Spinal cord (tissue), 10 donors: ENCODE results near the gene ZBTB34. TPM values are rescaled to one million over a fixed set of nuclear protein-coding genes. Genes with fewer than 3 reads are reported as not detected.

Experiments used
- DNase-seq, 6 donors: peaks; one replicate each; pipeline versions ENCODE4 v3.0.0 to v3.0.0-alpha.2; 2013 to 2015; ENCODE audit warnings: low spot score in 6 of 6, low read depth in 4 of 6
- H3K27ac ChIP-seq: one replicate; pipeline ENCODE4 v1.5.1; 2013; ENCODE audit warnings: low read depth, low read length, control low read depth
- H3K27me3 ChIP-seq: one replicate; pipeline ENCODE4 v1.6.1; 2013; ENCODE audit warnings: low read length; ENCODE audit not compliant: control insufficient read depth, insufficient read depth
- H3K36me3 ChIP-seq: one replicate; pipeline ENCODE4 v1.6.1; 2013; ENCODE audit warnings: low read length; ENCODE audit not compliant: control insufficient read depth, insufficient read depth
- H3K4me1 ChIP-seq: one replicate; pipeline ENCODE4 v1.6.1; 2013; ENCODE audit warnings: low read length; ENCODE audit not compliant: control insufficient read depth, insufficient read depth
- H3K4me3 ChIP-seq: one replicate; pipeline ENCODE4 v1.5.1; 2013; ENCODE audit warnings: low read depth, low read length, control low read depth
- H3K9me3 ChIP-seq: one replicate; pipeline ENCODE4 v1.6.1; 2013; ENCODE audit warnings: low read length; ENCODE audit not compliant: control insufficient read depth, insufficient read depth
- WGBS: methylation state at CpG from one replicate; pipeline ENCODE4 v1.1.5; 2013; ENCODE audit warnings: missing lambda C conversion rate; ENCODE audit not compliant: insufficient coverage; 5-methylcytosine and 5-hydroxymethylcytosine counted together
- polyA plus RNA-seq, 2 donors: library from polyadenylated mRNA; unstranded; fragments of 120-200 nt; gene quantifications; one replicate each; pipeline ENCODE4 v1.2.1, GENCODE V29; 2013; ENCODE audit not compliant: insufficient read length in 2 of 2
- total RNA-seq, 2 donors: library from RNA; depleted of rRNA in 1 of 2; stranded (reverse); fragments of 120-200 nt in 1 of 2; fragments of >200 nt in 1 of 2; gene quantifications; one replicate each; pipeline versions ENCODE4 v1.2.3 to v1.2.4, GENCODE V29; 2013 to 2014
- donor health status: healthy.

Gene ZBTB34
- total and polyA plus RNA-seq, 4 donors: 11.8 to 24.5 (median 14.9) TPM

DNA sequence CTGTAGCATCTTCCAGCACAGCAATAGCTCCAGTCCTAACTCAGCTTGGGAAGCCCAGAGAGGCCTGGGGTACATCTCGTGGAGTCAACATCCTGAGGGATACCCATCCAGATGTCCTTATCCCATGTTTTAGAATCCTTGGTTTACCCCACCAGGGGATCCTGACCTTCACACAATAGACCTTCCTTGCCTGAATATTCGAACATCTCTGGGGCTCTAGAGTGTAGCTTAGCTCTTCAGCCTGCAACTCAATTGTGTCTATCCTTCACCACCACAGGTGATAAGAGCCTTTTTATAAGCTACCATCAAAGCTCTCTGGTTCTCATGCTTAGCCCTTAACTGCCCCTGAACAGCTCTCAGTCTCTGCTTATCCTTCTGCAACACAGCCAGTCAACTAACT, 46.6 kb downstream of the ZBTB34 start:
- 56% methylated on average over 2 of the region's 2 CpGs for WGBS
- Histone ChIP-seq H3K9me3 (no peaks in the 10 kb centered on the region), H3K27me3 (no peaks in the 10 kb centered on the region)

DNA sequence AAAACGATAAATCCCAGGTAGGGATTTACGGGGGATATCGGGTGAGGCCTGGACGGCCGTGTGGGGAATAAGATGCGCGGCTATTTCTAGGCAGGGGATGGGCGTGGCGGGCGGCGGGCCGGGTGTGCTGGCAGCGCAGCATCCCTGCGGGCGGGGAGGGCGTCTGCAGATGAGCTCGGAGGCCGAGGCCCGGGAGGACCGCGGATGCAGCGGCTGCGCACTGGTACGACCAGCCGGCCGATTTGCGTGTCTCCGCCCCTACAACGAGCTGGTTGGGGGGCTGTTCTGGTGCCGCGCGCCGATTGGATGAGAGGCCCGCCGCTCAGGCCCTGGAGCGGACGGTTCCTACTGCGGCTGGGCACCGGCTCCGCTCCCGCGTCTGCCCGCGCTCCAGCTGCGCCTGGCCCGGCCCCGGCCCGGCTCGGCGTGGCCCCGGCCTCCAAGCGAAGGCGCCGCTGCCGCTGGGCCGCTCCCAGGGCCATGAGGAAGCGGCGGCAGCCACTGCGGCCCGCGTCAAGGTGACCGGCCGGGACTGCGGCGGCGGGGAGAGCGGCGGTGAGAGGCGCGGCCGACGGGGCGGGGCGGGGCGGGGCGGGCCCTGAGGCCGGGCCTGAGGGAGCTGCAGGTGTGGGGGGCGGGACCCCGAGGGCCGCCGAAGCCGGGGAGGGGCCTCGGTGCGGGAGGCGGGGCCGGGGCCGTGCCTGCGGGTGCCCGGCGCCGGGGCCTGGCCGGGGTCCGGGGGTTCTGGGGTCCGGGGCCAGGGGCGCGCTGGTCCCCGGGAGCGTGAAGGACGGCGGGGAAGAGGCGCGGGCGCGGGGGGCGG, 54.2 kb downstream of the ZBTB34 start, which contains the start of gene RALGPS1:
Gene RALGPS1 (plus strand): TSS at position 325 of the 823 bp plus-strand sequence. CDS start 47,508 bp downstream, outside the sequence.
- Histone ChIP-seq H3K36me3 (no peaks in the 10 kb centered on the region), H3K27me3 (no peaks in the 10 kb centered on the region), H3K9me3 (no peaks in the 10 kb centered on the region), H3K4me3 (peak within 1 kb of the TSS; percentile 50), H3K4me1 (peaks cover 20% of the 10 kb centered on the region), H3K27ac (no peak within 1 kb of the TSS)
- DNase-seq: peak; percentile 67 to 98 (median 88)
- under 1% methylated on average over 89 of the region's 105 CpGs for WGBS

More for the DNA sequence above, 46.6 kb downstream of the ZBTB34 start:
- no peak for DNase-seq
- Histone ChIP-seq H3K36me3 (no peaks in the 10 kb centered on the region), H3K27ac (no peak overlapping the region), H3K4me3 (no peak overlapping the region), H3K4me1 (no peaks in the 10 kb centered on the region)

DNA sequence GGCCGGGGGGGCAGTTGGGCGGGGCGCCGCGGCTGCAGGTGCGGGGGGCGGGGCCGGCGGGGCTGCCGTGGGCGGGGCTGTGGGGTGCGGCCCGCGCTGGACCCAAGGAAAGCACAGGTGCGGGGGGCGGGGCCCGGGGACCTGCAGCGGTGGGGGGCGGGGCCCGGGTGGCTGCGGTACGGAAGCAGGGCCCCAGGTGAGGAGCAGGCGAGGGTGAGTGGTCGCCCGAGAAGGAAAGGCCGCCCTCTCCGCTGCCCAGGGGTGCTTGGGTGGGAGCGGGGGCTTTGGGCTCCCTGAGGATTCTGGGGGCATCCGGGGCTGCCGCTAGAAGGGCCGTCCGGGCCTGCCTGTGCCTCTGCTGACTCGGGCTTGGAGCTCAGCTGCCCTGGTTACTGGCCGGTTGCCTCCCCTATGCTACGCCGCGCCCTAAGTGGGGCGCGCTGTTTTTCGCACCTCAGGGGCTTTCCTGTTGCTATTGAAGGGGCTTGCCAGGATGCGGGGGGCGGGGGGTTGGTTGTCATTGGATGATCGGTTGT, 54.9 kb downstream of the ZBTB34 start:
- H3K4me3 ChIP-seq: peak overlapping the region; percentile 38
- H3K27me3 ChIP-seq: no peaks in the 10 kb centered on the region
- no peak overlapping the region for H3K27ac ChIP-seq

DNA sequence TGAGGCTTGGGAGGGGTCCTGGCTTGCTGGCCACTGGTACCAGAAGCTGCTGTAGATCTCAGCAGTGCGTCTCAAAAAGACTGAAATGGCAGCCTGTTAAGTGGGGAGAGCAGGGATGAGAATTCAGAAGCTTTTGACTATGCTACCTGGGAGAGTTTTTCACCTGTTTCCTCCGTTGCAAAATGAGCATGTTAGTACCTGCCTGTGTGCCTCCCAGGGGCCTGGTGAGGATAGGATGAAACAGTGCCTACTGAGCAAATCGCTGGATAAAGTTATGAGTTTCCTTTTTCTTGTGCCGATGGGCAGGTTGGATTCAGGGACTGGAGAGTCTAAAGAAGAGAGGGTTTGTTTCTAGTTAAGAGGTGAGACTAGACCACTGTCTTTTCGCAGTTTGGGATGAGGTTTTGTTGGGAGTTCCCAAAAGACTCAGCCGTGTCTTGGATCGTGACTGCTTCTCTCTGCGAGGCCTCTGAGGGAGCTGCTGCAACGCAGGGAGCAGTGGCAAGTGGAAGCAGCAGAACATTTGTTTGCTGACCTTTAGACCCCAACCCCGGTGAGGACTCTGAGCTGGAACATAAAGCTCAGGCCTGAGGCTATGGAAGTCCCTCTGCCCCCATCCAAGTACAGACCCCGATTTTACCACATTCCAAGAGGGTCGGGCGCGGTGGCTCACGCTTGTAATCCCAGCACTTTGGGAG, 55.6 kb downstream of the ZBTB34 start:
- Histone ChIP-seq H3K27ac (no peak overlapping the region), H3K9me3 (no peaks in the 10 kb centered on the region), H3K36me3 (no peaks in the 10 kb centered on the region), H3K27me3 (no peaks in the 10 kb centered on the region), H3K4me1 (peaks cover 24% of the 10 kb centered on the region), H3K4me3 (peak overlapping the region; percentile 38)
- no peak for DNase-seq
- 57% methylated on average over 15 of the region's 15 CpGs for WGBS

More for the DNA sequence above, 54.9 kb downstream of the ZBTB34 start:
- WGBS: under 1% methylated on average over 28 of the region's 43 CpGs
- no peaks in the 10 kb centered on the region for H3K9me3 ChIP-seq
- H3K36me3 ChIP-seq: no peaks in the 10 kb centered on the region
- peak in 1 of 6 donors; percentile 57 for DNase-seq
- H3K4me1 ChIP-seq: peaks cover 20% of the 10 kb centered on the region

DNA sequence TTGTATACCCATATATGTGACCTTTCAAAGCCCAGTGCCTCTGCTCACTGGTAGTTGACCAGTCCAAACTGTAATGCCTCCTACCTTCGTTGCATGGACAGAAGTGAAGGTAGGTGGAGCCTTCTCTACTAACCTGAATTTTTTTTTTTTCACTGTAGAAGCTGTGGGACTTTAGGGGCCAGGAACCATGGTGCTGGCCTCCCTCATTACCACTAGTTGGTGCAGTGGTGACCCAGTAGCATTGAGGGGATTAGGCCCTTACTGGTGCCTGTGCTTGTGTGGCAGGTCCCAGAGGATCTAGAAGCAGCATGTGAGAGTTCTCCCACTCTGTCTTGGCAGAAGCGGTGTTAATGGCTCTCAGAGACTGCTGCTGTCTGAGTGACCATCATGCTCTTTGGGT, 56.5 kb downstream of the ZBTB34 start:
- no peaks in the 10 kb centered on the region for H3K36me3 ChIP-seq
- H3K4me3 ChIP-seq: no peak overlapping the region
- no peaks in the 10 kb centered on the region for H3K9me3 ChIP-seq
- H3K27me3 ChIP-seq: no peaks in the 10 kb centered on the region
- H3K27ac ChIP-seq: no peak overlapping the region
- WGBS: 100% methylated on average over 1 of the region's 2 CpGs
- no peak for DNase-seq
- peaks cover 24% of the 10 kb centered on the region for H3K4me1 ChIP-seq

DNA sequence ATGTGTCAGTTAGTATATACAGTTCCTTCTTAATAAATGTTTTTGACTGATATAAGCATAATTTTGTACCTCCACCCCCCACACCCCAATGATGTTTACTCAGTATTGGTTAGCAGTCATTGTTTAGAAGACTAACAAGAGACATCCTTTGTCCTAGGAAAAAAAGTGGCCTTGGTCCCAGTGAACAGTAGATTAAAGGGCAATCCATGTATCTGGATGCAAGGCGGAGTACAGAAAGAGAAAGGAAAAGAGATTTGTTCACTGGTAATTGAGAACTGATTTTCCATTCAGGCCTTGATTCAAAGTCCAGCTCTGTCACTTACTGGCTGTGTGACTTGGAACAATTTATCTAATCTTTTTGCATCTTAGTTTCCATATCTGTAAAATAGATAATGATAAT, 58.8 kb downstream of the ZBTB34 start:
- H3K27me3 ChIP-seq: no peaks in the 10 kb centered on the region
- no peak overlapping the region for H3K4me3 ChIP-seq
- WGBS: 89% methylated on average over 1 of the region's 1 CpG
- H3K36me3 ChIP-seq: no peaks in the 10 kb centered on the region
- H3K27ac ChIP-seq: no peak overlapping the region
- H3K9me3 ChIP-seq: no peaks in the 10 kb centered on the region
- no peak for DNase-seq
- peaks cover 20% of the 10 kb centered on the region for H3K4me1 ChIP-seq

DNA sequence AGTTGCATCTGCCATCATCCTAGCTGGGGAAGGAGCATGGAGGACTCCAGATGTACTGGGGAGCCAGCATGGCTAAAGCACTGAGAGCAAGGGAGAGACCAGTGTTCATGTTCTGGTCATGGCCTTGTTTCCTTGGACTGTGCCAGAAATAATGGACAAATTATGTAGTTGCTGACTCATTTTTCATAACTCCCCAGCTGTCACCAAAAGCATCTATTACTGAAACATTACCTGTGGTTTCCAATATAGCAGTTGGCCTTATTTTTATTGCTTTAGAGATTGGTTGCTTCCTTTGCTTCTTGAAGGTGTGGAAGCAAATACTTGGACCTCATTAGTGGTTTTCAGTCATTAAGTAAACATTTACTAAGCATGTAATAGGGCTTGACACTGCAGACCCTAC, 65.4 kb downstream of the ZBTB34 start:
- Histone ChIP-seq H3K27me3 (no peaks in the 10 kb centered on the region), H3K36me3 (no peaks in the 10 kb centered on the region), H3K4me1 (no peaks in the 10 kb centered on the region), H3K9me3 (no peaks in the 10 kb centered on the region), H3K4me3 (no peak overlapping the region), H3K27ac (no peak overlapping the region)
- DNase-seq: no peak

DNA sequence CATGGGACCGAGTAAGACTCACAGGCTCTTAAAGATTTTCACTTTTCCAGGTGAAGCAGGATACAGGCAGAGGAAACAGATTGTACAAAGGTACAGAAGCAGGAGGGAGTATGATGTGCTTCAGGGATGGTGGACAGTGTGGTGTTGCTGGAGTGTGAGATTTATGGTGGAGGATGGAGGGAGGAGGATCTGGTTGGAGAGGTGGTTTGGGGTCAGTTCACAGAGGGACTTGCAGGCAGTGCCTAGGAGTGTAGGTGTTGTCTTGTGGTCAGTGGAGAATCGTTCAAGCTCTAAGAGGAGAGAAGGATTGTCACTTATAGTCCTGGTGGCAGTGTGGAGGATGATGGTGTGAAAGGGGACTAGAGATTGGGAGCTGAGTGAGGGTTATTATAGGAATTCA, 65.9 kb downstream of the ZBTB34 start:
- Histone ChIP-seq H3K4me1 (no peaks in the 10 kb centered on the region), H3K4me3 (no peak overlapping the region), H3K27ac (no peak overlapping the region), H3K36me3 (no peaks in the 10 kb centered on the region), H3K9me3 (no peaks in the 10 kb centered on the region), H3K27me3 (no peaks in the 10 kb centered on the region)
- DNase-seq: no peak
- 91% methylated on average over 2 of the region's 2 CpGs for WGBS

DNA sequence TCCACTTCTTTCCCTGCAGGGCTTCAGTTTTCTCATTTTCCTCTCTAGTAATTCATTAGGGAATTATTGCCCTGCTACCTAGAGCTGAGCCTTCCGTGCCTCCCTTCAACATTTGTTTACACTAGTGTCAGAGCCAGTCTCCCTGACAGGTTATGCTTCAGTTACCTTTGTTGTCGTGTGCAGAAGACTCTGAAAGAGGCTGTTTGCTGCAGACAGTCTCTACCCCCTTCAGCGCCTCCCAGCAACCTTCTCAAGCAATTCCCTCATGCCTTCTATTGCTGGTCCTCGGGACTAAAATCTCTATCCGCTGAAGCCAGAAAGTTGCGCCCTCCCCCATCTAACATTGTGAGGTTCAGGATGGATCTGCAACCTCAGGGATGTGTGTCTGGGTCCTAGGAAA, 67.0 kb downstream of the ZBTB34 start:
- Histone ChIP-seq H3K36me3 (no peaks in the 10 kb centered on the region), H3K9me3 (no peaks in the 10 kb centered on the region), H3K27ac (no peak overlapping the region), H3K4me1 (no peaks in the 10 kb centered on the region), H3K4me3 (no peak overlapping the region), H3K27me3 (no peaks in the 10 kb centered on the region)
- DNase-seq: no peak
- 49% methylated on average over 3 of the region's 6 CpGs for WGBS
